HG02571 (cell line): Measurements from ENCODE around the gene UPB1.
"Not testable (repeated sequence)": the region's sequence is repeated elsewhere in the genome, so short reads cannot be mapped to it uniquely, and the experiment has no call there.

ENCODE experiments used
- ATAC-seq: cut with Tn5 transposase; IDR thresholded peaks from one replicate; pipeline ENCODE4 v1.9.1; 2021; ENCODE audit warnings: mild to moderate bottlenecking, moderate library complexity; ENCODE audit not compliant: unreplicated experiment

UPB1 gene

GRCh38 chr22:24481641-24482040 is 13.5 kb upstream of the UPB1 start:
- ATAC-seq: no peak

- ATAC-seq: no peak
Observed at GRCh38 chr22:24482575-24482974, 12.6 kb upstream of the UPB1 start.

GRCh38 chr22:24482998-24483397 is 12.1 kb upstream of the UPB1 start:
- no peak for ATAC-seq

GRCh38 chr22:24483976-24484545 is 11.1 kb upstream of the UPB1 start:
- ATAC-seq: no peak

DNA sequence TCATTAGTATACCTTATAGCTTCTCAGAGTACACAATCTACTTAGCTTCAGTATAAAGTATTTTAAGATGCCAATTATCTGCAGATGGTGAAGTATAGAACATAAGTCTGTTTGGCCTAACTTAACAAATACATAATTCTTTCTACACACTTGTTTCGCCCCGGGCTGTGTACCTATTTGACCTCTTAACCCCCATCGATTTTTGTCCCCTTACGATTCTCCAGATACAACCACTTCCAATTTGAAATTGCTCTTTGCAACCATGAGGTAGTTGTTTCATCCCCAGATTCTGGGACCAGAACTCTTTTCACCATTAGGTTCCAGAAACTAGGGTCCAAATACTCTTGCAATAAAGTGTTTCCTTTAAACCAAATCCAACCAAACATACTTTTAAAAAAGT is 10.0 kb upstream of the UPB1 start:
- ATAC-seq: no peak

GRCh38 chr22:24485608-24486007 is 9.5 kb upstream of the UPB1 start:
- no peak for ATAC-seq

DNA sequence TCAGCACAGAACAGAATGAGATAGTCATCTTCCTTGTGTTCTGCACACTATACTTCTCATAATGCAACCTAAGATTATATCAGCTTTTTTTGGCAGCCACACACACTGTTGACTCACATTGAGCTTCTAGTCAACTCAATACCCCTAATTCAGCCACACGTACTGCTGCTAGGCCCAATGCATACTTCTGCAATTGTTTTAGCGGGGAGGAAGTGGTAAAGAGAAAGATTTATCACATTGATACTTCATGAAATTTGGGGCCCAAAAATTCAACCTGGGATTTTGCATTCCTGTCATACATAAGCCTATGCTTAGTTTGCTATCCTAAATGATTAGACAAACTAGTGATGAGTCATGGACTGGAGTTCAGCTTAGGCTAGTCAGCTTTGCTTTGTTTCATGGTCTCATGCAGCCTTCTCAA is 8.6 kb upstream of the UPB1 start:
- no peak for ATAC-seq

DNA sequence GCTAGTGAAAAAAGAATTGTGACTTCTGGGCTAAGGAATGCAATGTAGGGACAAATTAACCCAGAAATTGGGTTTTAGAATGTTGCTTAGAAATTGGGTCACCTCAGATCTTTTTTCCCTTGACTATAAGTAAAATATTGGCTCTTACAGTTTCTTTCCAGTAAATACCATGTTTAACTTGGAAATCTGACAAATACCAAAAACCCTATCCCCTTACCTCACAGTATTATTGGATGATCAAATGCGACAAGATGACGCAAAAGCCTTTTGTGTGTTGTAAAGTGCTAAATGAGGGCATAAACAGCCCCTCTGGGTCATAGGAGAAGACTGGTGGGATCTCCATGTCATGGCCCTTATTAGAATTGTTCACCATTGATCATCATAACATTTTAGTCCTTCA is 6.1 kb upstream of the UPB1 start:
- no peak for ATAC-seq

DNA sequence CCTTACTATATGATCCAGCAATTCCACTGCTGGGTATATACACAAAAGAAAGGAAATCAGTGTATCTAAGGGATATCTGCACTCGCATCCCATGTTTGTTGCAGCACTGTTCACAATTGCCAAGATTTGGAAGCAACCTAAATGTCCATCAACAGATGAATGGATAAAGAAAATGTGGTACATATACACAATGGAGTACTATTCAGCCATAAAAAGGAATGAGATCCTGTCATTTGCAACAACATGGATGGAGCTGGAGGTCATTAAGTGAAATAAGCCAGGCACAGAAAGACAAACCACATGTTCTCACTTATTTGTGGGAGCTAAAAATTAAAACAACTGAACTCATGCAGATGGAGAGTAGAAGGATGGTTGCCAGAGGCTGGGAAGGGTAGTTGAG is 5.7 kb upstream of the UPB1 start:
- ATAC-seq: not testable (repeated sequence)

- no peak for ATAC-seq
Observed at GRCh38 chr22:24492391-24492790, 2.7 kb upstream of the UPB1 start.

DNA sequence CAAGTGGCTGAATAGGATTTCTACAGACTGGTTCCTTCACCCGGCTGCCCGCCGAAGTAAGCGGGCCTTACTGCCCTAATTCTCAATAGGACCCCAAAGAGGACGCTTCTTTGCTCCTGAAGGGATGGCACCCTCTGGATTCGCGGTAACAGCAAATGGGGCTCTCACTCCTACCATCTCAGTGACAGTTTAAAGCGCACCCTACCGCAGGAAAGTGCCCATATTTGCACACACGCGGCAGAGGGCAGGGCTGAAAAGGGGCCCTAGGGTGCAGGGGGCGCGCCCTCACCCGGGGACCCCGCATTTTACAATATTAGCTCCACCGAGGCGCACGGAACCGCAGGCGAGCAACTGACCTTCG is 985 bp upstream of the UPB1 start:
- ATAC-seq: no peak

DNA sequence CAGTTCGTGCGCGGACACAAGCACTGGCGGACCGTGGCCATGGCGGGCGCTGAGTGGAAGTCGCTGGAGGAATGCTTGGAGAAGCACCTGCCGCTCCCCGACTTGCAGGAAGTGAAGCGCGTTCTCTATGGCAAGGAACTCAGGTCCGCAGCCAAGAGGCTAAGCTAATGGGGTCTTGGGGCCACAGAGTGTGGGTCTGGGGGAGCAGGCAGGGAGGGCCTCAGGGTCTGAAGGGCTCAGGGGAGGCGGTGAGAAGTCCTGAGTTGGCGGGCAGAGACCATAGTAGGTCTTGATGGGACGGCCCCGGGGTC is 188 bp downstream of the UPB1 start:
- no peak for ATAC-seq

- ATAC-seq: no peak
Observed at GRCh38 chr22:24496234-24496633, 1.1 kb downstream of the UPB1 start.

DNA sequence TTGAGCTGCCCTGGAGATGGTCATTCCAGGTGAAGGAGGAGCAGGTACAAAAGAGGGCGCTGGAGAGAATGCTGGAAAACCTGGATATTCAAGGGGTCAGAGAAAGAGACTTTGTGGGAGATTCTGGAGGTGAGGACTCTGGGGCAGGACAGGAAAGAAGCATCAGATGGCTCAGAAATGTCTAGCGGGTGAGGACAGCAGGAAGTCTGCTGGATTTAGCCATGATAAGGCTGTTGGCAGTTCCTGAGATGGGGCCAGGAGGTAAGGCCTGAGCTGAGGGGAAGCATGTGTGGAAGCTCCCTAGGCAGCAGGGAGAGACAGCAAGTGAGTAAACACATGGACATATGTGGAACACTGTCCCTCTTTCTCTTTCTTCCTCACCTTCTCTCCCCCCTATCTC is 1.5 kb downstream of the UPB1 start:
- ATAC-seq: no peak

- ATAC-seq: no peak
Observed at GRCh38 chr22:24497841-24498258, 2.7 kb downstream of the UPB1 start.

- no peak for ATAC-seq
Observed at GRCh38 chr22:24498824-24499223, 3.7 kb downstream of the UPB1 start.

- no peak for ATAC-seq
Observed at GRCh38 chr22:24499706-24500276, 4.7 kb downstream of the UPB1 start.

- no peak for ATAC-seq
Observed at GRCh38 chr22:24500277-24500820, 5.2 kb downstream of the UPB1 start.

DNA sequence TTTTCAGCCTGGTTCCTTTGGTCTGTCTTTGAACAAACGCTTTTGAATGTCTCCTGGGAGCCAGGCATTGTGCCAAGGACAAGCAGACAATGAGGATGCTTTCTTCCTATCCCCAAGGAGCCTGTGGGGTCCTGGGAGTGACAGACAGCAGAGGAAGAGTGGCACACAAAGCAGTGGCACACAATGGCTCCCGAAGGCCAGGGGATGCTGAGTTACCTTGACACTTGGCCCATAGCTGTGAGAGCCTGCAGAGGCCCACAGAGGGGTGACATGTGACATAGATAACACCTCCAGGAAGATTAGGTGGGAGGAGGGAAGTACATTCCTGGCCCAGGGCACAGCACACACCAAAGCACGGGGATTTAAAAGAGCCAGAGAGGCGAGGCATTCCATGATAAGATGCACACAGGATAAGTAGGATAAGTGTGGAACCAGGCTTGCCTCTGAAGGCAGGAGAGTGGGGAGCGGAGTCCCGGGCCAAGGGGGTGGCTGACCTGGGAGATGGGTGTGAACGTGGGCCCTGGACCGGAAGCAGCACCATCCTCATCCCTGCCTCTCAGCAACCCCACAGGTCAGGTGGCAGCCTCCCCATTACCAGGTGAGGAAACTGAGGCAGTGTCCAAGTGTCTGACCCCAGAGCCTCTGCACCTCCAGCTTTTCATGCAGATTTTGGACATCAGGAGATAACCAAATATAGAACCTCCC is 6.3 kb downstream of the UPB1 start:
- no peak for ATAC-seq

DNA sequence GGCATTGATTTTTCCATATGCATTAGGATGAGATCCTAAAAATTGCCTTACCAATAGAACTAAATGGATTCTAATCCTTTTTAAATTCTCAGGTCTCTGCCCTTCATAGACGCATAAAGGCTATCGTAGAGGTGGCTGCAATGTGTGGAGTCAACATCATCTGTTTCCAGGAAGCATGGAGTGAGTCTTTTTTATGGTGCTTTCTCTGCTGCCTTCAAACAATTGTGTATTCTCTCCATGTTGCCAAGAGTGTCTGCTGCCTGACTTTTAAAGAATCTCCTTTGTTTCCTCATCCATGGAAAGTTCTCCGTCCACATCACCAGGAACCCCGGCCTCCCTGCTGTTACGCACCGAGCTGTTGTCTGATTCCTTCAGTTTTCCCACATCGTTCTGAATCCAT is 6.9 kb downstream of the UPB1 start:
- ATAC-seq: no peak

DNA sequence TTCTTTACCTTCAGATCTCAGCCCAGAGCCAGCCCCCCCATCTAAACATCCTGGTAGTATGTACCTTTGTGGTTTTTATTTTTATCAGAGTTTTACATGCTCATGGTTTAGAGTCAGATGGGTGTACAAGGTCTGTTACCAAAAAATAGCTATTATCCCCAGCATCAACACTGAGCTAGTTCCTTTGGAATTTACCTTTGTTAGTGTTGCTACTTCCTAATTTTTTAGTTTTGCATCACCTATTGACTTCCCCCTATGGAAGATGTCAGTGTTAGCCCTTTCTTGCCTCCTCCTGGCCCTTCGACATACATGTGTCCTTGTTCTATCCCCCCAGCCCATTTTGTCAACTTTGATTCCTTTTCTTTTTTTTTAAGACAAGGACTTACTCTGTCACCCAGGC is 7.4 kb downstream of the UPB1 start:
- no peak for ATAC-seq

GRCh38 chr22:24503137-24503842 is 8.2 kb downstream of the UPB1 start:
- ATAC-seq: no peak
